Measurements from ENCODE around the gene NCMAP.

Gene NCMAP

DNA sequence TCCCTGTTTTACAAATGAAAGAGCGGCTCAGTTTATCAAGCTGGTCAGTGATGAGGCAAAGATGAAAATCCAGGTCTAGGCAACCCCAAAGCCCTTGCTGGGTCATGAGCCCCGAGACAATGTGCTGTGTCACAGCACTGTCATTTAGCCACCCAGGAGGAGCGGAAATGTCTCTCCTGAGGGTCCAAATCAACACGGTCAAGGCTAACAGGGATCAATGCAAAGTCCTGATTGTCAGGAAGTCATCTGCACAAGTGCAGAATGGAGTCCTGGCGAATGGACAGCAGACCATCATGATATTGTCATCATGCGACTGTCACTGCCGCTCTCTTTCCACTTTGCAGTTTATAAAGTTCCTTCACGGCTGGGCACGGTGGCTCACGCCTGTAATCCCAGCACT, 30.2 kb downstream of the NCMAP start:
- H3K36me3 ChIP-seq (ENCODE audit: control insufficient read depth in 5 of 5, insufficient read depth in 5 of 5, low read length in 5 of 5) = no peaks in the 10 kb centered on the region

DNA sequence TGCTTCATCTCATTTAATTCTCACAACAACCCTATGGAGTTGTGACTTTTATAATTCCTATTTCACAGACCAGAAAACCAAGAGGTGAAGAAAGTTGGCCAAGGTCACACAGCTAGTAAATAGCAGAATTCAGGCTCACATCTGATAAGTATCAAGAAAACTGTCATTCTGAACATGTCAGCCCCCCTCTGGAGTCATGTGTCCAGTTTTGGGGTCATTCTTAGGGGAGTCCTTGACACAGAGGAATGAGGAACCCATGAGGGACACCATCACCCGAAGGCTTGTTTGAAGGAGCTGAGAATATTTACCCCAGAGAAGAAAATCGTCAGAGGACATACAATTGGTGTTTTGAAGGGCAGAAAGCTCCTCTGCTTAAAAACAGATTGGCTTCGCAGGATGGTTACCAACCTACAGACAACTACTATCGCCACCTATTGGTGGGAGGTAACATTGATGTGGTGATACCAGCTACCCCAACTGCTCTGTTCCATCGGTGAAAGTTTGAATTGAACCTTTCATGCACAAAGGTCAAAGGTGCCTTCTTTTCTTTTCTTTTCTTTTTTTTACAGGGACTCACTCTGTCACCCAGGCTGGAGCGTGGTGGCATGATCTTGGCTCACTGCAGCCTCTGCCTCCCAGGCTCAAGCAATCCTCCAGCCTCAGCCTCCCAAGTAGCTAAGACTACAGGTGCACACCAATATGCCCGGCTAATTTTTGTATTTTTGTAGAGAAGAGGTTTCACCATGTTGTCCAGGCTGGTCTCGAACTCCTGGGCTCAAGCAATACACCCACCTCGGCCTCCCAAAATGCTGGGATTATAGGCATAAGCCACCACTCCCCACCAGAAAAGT, 31.3 kb downstream of the NCMAP start:
- Histone ChIP-seq H3K27ac (ENCODE audit: low read depth, low read length) (no peak overlapping the region), H3K27me3 (ENCODE audit: control insufficient read depth in 5 of 5, insufficient read depth in 4 of 5, low read length in 5 of 5) (peaks cover 5 to 16% (median 8%) of the 10 kb centered on the region in 5 donors), H3K4me1 (ENCODE audit: control insufficient read depth in 5 of 5, insufficient read depth in 5 of 5, low read length in 5 of 5) (no peaks in the 10 kb centered on the region), H3K9me3 (ENCODE audit: control insufficient read depth in 5 of 5, low read length in 5 of 5) (no peaks in the 10 kb centered on the region), H3K9ac (ENCODE audit: low read length in 5 of 5) (no peak overlapping the region), H3K36me3 (ENCODE audit: control insufficient read depth in 5 of 5, insufficient read depth in 5 of 5, low read length in 5 of 5) (no peaks in the 10 kb centered on the region), H3K4me3 (ENCODE audit: low read depth in 1 of 5, low read length in 5 of 5) (no peak overlapping the region)

More for the DNA sequence above, 30.2 kb downstream of the NCMAP start:
- Histone ChIP-seq H3K4me3 (ENCODE audit: low read depth in 1 of 5, low read length in 5 of 5) (no peak overlapping the region), H3K4me1 (ENCODE audit: control insufficient read depth in 5 of 5, insufficient read depth in 5 of 5, low read length in 5 of 5) (no peaks in the 10 kb centered on the region), H3K27ac (ENCODE audit: low read depth, low read length) (no peak overlapping the region), H3K9ac (ENCODE audit: low read length in 5 of 5) (no peak overlapping the region), H3K27me3 (ENCODE audit: control insufficient read depth in 5 of 5, insufficient read depth in 4 of 5, low read length in 5 of 5) (peaks cover 7 to 16% (median 11%) of the 10 kb centered on the region in 5 donors), H3K9me3 (ENCODE audit: control insufficient read depth in 5 of 5, low read length in 5 of 5) (no peaks in the 10 kb centered on the region)

DNA sequence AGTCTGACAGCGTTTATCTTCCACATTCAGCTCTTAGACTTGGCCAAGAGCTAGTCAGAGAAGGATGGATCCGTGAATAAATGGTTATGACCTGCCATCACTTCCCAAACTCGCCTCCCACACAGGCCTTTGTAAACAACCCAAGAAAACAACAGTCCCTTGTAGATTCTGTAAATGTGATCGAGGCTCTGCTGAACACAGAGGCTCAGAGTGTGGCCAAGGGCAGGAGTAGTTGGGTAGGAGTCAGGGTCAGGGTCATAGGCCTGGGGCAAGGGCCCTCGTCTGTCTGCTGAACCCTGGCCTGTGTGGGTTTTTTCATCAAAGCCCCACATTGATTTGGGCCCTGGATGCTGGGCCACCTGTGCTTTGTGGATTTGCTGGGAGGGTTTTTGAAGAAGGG, 32.7 kb downstream of the NCMAP start:
- no peaks in the 10 kb centered on the region for H3K36me3 ChIP-seq (ENCODE audit: control insufficient read depth in 5 of 5, insufficient read depth in 5 of 5, low read length in 5 of 5)
- no peak overlapping the region for H3K4me3 ChIP-seq (ENCODE audit: low read depth in 1 of 5, low read length in 5 of 5)
- no peaks in the 10 kb centered on the region for H3K4me1 ChIP-seq (ENCODE audit: control insufficient read depth in 5 of 5, insufficient read depth in 5 of 5, low read length in 5 of 5)
- no peaks in the 10 kb centered on the region for H3K9me3 ChIP-seq (ENCODE audit: control insufficient read depth in 5 of 5, low read length in 5 of 5)
- no peak overlapping the region for H3K27ac ChIP-seq (ENCODE audit: low read depth, low read length)
- no peak overlapping the region for H3K9ac ChIP-seq (ENCODE audit: low read length in 5 of 5)
- peaks cover 3 to 16% (median 8%) of the 10 kb centered on the region in 5 donors for H3K27me3 ChIP-seq (ENCODE audit: control insufficient read depth in 5 of 5, insufficient read depth in 4 of 5, low read length in 5 of 5)

DNA sequence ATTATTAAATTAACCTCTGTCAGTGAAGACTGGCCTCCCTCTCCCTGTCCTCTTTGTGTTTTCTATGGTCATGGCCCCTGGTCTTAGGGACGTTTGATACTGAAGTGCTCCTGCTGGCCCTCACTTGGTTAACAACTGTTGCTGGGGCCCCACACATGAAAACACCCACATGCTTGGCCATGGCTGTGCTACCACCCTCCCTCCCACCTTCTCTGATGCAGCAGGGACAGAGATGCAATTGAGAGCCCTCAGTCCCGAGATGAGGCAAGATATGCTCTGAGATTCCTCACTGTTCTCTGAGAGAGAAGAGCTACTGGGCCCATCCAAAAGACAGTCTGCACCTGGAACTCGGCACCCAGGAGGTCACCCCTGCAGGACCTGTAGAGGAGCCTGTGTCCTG, 33.3 kb downstream of the NCMAP start:
- Histone ChIP-seq H3K27ac (ENCODE audit: low read depth, low read length) (no peak overlapping the region), H3K4me3 (ENCODE audit: low read depth in 1 of 5, low read length in 5 of 5) (no peak overlapping the region), H3K27me3 (ENCODE audit: control insufficient read depth in 5 of 5, insufficient read depth in 4 of 5, low read length in 5 of 5) (peaks cover 3 to 11% (median 8%) of the 10 kb centered on the region in 5 donors), H3K4me1 (ENCODE audit: control insufficient read depth in 5 of 5, insufficient read depth in 5 of 5, low read length in 5 of 5) (no peaks in the 10 kb centered on the region), H3K9ac (ENCODE audit: low read length in 5 of 5) (no peak overlapping the region), H3K36me3 (ENCODE audit: control insufficient read depth in 5 of 5, insufficient read depth in 5 of 5, low read length in 5 of 5) (no peaks in the 10 kb centered on the region), H3K9me3 (ENCODE audit: control insufficient read depth in 5 of 5, low read length in 5 of 5) (no peaks in the 10 kb centered on the region)

DNA sequence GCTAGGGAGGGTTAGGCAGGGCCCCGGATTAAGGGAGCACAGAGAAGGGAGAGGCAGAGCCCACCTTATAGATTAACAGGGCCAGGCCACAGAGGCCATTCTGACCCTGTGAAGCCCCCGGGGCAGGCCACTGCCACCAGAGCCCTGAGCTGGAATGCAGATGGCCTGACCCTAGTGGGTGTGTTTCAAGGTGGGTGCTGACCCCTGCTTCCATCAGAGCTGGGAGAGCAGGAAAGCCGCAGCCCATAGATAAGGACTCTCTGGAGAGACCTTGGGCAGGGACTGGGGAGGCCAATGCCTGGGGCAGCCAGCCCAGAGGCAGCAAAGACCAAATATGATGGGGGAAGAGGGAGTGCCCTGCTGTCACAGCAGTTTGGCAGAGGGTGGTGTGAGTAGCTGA, 35.9 kb downstream of the NCMAP start:
- Histone ChIP-seq H3K4me3 (ENCODE audit: low read depth in 1 of 5, low read length in 5 of 5) (no peak overlapping the region), H3K27ac (ENCODE audit: low read depth, low read length) (no peak overlapping the region), H3K9ac (ENCODE audit: low read length in 5 of 5) (no peak overlapping the region), H3K4me1 (ENCODE audit: control insufficient read depth in 5 of 5, insufficient read depth in 5 of 5, low read length in 5 of 5) (no peaks in the 10 kb centered on the region), H3K27me3 (ENCODE audit: control insufficient read depth in 5 of 5, insufficient read depth in 4 of 5, low read length in 5 of 5) (no peaks in the 10 kb centered on the region), H3K36me3 (ENCODE audit: control insufficient read depth in 5 of 5, insufficient read depth in 5 of 5, low read length in 5 of 5) (no peaks in the 10 kb centered on the region), H3K9me3 (ENCODE audit: control insufficient read depth in 5 of 5, low read length in 5 of 5) (no peaks in the 10 kb centered on the region)

DNA sequence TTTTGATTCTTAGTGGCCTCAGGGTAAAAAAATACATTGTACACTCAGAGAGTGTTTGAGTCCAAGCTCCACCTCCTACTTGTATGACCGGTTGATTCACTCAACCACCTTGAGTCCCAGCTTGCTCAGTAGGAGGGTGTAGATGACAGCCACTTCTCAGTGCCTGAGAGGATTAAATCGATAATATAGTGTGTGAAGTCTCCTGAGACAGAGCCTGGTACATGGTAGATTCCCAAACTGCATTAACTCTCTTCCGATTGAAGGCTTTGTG, 38.4 kb downstream of the NCMAP start:
- Histone ChIP-seq H3K27me3 (ENCODE audit: control insufficient read depth in 5 of 5, insufficient read depth in 4 of 5, low read length in 5 of 5) (no peaks in the 10 kb centered on the region), H3K4me1 (ENCODE audit: control insufficient read depth in 5 of 5, insufficient read depth in 5 of 5, low read length in 5 of 5) (no peaks in the 10 kb centered on the region), H3K4me3 (ENCODE audit: low read depth in 1 of 5, low read length in 5 of 5) (no peak overlapping the region), H3K9ac (ENCODE audit: low read length in 5 of 5) (no peak overlapping the region), H3K36me3 (ENCODE audit: control insufficient read depth in 5 of 5, insufficient read depth in 5 of 5, low read length in 5 of 5) (no peaks in the 10 kb centered on the region), H3K27ac (ENCODE audit: low read depth, low read length) (no peak overlapping the region), H3K9me3 (ENCODE audit: control insufficient read depth in 5 of 5, low read length in 5 of 5) (no peaks in the 10 kb centered on the region)

DNA sequence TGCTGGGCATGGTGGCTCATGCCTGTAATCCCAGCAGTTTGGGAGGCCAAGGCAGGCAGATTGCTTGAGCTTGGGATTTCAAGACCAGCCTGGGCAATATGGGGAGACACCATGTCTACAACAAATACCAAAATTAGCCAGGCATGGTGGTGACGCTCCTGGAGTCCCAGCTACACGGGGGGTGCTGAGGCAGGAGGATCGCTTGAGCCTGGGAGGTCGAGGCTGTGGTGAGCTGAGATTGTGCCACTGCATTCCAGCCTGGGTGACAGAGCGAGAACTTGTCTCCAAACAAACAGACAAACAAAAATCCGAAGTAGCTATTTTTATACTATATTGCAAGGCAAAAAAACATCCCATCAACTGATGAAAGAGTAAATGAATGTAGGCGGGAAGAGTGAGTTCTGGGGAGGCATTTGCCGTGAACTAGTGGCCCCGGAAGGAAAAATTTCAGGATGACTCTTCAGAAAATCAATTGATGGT, 40.6 kb downstream of the NCMAP start:
- H3K27ac ChIP-seq (ENCODE audit: low read depth, low read length) = no peak overlapping the region
- peaks cover 0 to 4% (median 0%) of the 10 kb centered on the region in 5 donors for H3K27me3 ChIP-seq (ENCODE audit: control insufficient read depth in 5 of 5, insufficient read depth in 4 of 5, low read length in 5 of 5)

DNA sequence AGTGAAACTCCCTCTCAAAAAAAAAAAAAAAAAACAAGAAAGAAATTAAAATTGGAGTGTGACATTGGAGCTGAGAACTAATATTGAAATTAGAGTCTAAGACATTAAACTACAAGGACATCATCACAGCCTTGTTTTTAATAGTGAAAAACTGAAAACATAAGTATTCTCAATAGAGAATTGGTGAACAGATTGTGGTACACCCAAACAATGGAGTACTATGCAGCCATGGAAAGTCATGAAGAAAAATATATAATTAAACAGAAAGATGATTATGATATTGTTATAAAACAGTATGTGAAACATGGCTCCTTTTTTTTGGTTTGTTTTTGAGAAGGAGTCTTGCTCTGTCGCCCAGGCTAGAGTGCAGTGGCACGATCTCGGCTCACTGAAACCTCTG, 43.4 kb downstream of the NCMAP start:
- no peaks in the 10 kb centered on the region for H3K4me1 ChIP-seq (ENCODE audit: control insufficient read depth in 5 of 5, insufficient read depth in 5 of 5, low read length in 5 of 5)
- peaks cover 0 to 4% (median 0%) of the 10 kb centered on the region in 5 donors for H3K27me3 ChIP-seq (ENCODE audit: control insufficient read depth in 5 of 5, insufficient read depth in 4 of 5, low read length in 5 of 5)
- no peak overlapping the region for H3K27ac ChIP-seq (ENCODE audit: low read depth, low read length)
- no peak overlapping the region for H3K9ac ChIP-seq (ENCODE audit: low read length in 5 of 5)
- no peaks in the 10 kb centered on the region for H3K9me3 ChIP-seq (ENCODE audit: control insufficient read depth in 5 of 5, low read length in 5 of 5)
- no peak overlapping the region for H3K4me3 ChIP-seq (ENCODE audit: low read depth in 1 of 5, low read length in 5 of 5)
- H3K36me3 ChIP-seq (ENCODE audit: control insufficient read depth in 5 of 5, insufficient read depth in 5 of 5, low read length in 5 of 5) = no peaks in the 10 kb centered on the region

More for the DNA sequence above, 40.6 kb downstream of the NCMAP start:
- H3K36me3 ChIP-seq (ENCODE audit: control insufficient read depth in 5 of 5, insufficient read depth in 5 of 5, low read length in 5 of 5) = no peaks in the 10 kb centered on the region
- H3K4me1 ChIP-seq (ENCODE audit: control insufficient read depth in 5 of 5, insufficient read depth in 5 of 5, low read length in 5 of 5) = no peaks in the 10 kb centered on the region
- no peak overlapping the region for H3K4me3 ChIP-seq (ENCODE audit: low read depth in 1 of 5, low read length in 5 of 5)
- no peaks in the 10 kb centered on the region for H3K9me3 ChIP-seq (ENCODE audit: control insufficient read depth in 5 of 5, low read length in 5 of 5)
- H3K9ac ChIP-seq (ENCODE audit: low read length in 5 of 5) = no peak overlapping the region

DNA sequence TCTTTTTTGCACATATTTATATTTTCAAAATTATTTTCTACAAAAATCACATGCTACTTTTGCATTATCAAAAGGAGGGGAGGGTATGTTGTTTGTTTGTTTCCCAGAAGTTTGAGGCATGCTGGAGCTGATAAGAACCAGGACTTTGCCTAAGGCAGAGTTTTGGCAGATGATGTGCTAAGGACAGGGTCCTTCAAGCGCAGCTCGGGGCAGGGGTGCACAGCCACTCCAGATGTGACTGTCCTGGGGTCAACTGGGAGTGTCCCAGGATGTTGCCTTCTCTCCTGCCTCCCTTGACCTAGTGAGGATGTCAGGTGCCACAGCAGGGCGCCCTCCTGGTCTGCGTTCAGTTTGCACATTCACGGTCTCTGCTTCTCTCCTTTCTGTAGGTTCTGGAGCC, 44.7 kb downstream of the NCMAP start:
- H3K27ac ChIP-seq (ENCODE audit: low read depth, low read length) = no peak overlapping the region
- H3K9me3 ChIP-seq (ENCODE audit: control insufficient read depth in 5 of 5, low read length in 5 of 5) = no peaks in the 10 kb centered on the region

DNA sequence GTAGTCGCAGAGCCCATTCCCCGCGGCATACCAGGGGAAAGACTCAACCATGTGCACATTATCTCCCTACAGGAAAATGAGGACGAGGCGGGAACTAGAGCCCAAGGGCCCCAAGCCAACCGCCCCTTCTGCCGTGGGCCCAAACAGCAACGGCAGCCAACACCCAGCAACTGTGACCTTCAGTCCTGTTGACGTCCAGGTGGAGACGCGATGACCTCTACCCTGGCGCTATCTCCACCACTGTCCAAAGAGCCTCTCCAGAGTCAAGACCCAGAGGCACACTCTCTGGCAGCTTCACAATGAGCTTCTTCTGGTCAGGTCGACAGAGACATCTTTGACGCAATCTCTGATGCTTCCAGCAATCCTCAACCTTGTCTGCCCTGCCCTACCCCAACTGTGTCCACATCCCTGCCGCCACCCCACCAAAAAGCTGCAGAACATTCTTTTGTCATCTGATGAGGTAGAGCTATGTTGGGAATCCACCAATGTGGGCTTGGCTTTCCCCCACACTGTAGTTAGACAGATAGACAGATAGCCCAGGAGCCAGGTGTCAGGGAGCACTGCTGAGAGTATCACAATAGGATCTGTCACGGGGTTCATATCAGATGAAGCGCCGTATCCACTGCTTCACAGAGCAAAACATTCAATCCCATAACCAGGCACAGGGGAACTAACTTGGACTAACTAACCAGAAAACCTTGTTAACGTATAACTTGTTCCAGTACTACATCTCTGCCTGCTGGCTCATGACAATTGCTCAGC, 49.8 kb downstream of the NCMAP start:
- Histone ChIP-seq H3K9me3 (ENCODE audit: control insufficient read depth in 5 of 5, low read length in 5 of 5) (no peaks in the 10 kb centered on the region), H3K4me1 (ENCODE audit: control insufficient read depth in 5 of 5, insufficient read depth in 5 of 5, low read length in 5 of 5) (no peaks in the 10 kb centered on the region), H3K27ac (ENCODE audit: low read depth, low read length) (no peak overlapping the region), H3K27me3 (ENCODE audit: control insufficient read depth in 5 of 5, insufficient read depth in 4 of 5, low read length in 5 of 5) (peaks cover 0 to under 1% (median 0%) of the 10 kb centered on the region in 5 donors), H3K36me3 (ENCODE audit: control insufficient read depth in 5 of 5, insufficient read depth in 5 of 5, low read length in 5 of 5) (no peaks in the 10 kb centered on the region), H3K9ac (ENCODE audit: low read length in 5 of 5) (no peak overlapping the region), H3K4me3 (ENCODE audit: low read depth in 1 of 5, low read length in 5 of 5) (no peak overlapping the region)

More for the DNA sequence above, 44.7 kb downstream of the NCMAP start:
- no peak overlapping the region for H3K9ac ChIP-seq (ENCODE audit: low read length in 5 of 5)
- H3K4me1 ChIP-seq (ENCODE audit: control insufficient read depth in 5 of 5, insufficient read depth in 5 of 5, low read length in 5 of 5) = no peaks in the 10 kb centered on the region
- H3K27me3 ChIP-seq (ENCODE audit: control insufficient read depth in 5 of 5, insufficient read depth in 4 of 5, low read length in 5 of 5) = peaks cover 0 to 4% (median 0%) of the 10 kb centered on the region in 5 donors
- no peak overlapping the region for H3K4me3 ChIP-seq (ENCODE audit: low read depth in 1 of 5, low read length in 5 of 5)
- H3K36me3 ChIP-seq (ENCODE audit: control insufficient read depth in 5 of 5, insufficient read depth in 5 of 5, low read length in 5 of 5) = no peaks in the 10 kb centered on the region

Data from subcutaneous abdominal adipose tissue (tissue), 5 donors.